Measurements from ENCODE around the gene SPATA31E1.
A peak's percentile ranks its signal among the peaks of the same experiment; 100 is the strongest.

SPATA31E1 gene

GRCh38 chr9:87868635-87869034 is 14.0 kb upstream of the SPATA31E1 start:
- DNase-seq (ENCODE audit: low read depth) = no peak
- H3K4me3 ChIP-seq (ENCODE audit: control insufficient read depth, low read depth, low read length) = no peak overlapping the region
- no peak for TF ChIP-seq CTCF (conservative IDR thresholded peaks at IDR 0.05; ENCODE audit: control insufficient read depth, insufficient read depth, low read depth, low read length)

- no peak for TF ChIP-seq CTCF (conservative IDR thresholded peaks at IDR 0.05; ENCODE audit: control insufficient read depth, insufficient read depth, low read depth, low read length)
- DNase-seq (ENCODE audit: low read depth) = no peak
- no peak overlapping the region for H3K4me3 ChIP-seq (ENCODE audit: control insufficient read depth, low read depth, low read length)
Observed at GRCh38 chr9:87869082-87869481, 13.6 kb upstream of the SPATA31E1 start.

GRCh38 chr9:87871425-87872078 is 11.1 kb upstream of the SPATA31E1 start:
- TF ChIP-seq CTCF (conservative IDR thresholded peaks at IDR 0.05; ENCODE audit: control insufficient read depth, insufficient read depth, low read depth, low read length) = no peak
- H3K4me3 ChIP-seq (ENCODE audit: control insufficient read depth, low read depth, low read length) = no peak overlapping the region
- DNase-seq (ENCODE audit: low read depth) = no peak

GRCh38 chr9:87872079-87872624 is 10.5 kb upstream of the SPATA31E1 start:
- DNase-seq (ENCODE audit: low read depth) = peak; percentile 22
- no peak overlapping the region for H3K4me3 ChIP-seq (ENCODE audit: control insufficient read depth, low read depth, low read length)
- TF ChIP-seq CTCF (conservative IDR thresholded peaks at IDR 0.05; ENCODE audit: control insufficient read depth, insufficient read depth, low read depth, low read length) = no peak

- DNase-seq (ENCODE audit: low read depth) = no peak
- H3K4me3 ChIP-seq (ENCODE audit: control insufficient read depth, low read depth, low read length) = no peak overlapping the region
- TF ChIP-seq CTCF (conservative IDR thresholded peaks at IDR 0.05; ENCODE audit: control insufficient read depth, insufficient read depth, low read depth, low read length) = no peak
Observed at GRCh38 chr9:87873607-87874303, 8.9 kb upstream of the SPATA31E1 start.

- no peak for TF ChIP-seq CTCF (conservative IDR thresholded peaks at IDR 0.05; ENCODE audit: control insufficient read depth, insufficient read depth, low read depth, low read length)
- H3K4me3 ChIP-seq (ENCODE audit: control insufficient read depth, low read depth, low read length) = no peak overlapping the region
- DNase-seq (ENCODE audit: low read depth) = no peak
Observed at GRCh38 chr9:87874304-87874623, 8.4 kb upstream of the SPATA31E1 start.

All from fibroblast of mammary gland (primary cell).